B cell (primary cell): Measurements from ENCODE around the gene PTGES2.

Experiments
- EZH2 ChIP-seq: IDR thresholded peaks from 2 replicates; pipeline ENCODE4 v1.6.1; 2012; ENCODE audit warnings: borderline replicate concordance, low read depth, mild to moderate bottlenecking, moderate library complexity, low read length; ENCODE audit not compliant: insufficient read depth, poor library complexity, severe bottlenecking
- TF ChIP-seq, protein P1 (sequence below): fragments of 200-600 bp; IDR thresholded peaks from one replicate; pipeline ENCODE4 v1.8.0; 2022; ENCODE audit warnings: antibody characterized with exemption, mild to moderate bottlenecking

DNA sequence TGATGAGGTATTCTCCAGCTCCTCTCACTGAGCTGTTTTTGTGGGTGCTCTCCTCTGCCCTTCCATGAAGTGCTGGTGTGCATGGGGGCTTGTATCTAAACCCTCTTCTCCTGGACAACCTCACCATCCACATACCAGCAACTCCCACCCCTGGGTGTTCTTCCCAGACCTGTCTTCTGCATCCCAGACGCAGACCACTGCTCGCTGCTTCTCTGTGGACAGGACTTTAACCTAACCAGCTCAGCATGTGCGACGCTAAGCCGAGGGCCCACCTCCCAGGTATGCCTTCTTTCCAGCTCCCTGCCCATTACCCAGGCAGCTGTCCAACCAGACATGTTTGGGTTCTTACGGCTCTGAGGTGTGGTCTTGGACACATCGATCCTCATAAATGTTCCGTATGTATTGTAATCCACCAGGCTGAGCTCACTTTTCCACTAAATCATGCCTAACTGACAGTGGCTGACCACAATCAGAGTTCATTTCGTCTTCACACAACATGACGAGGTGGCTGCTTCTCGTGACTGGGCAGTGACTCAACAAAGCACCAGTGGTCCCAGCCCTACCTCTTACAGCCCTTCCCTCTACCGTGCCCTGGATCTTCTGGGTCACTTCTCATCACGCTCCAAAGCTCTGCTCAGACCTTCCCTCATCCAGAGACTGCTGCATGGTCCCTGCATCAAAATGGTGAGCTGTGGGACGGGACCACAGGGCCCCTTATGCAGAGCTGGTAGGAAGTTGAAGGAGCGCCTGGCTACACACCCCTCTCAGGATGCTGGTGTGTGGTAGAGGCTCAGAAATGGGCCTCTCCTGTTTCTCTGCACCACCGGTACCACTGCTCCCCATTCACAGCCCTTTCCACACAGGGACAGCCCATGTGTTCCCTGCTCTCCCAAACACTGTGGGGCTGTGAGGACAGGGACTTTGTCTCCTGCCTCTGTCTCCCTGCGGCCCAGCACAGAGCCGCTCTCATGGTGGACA, 9.6 kb upstream of the PTGES2 start:
- TF ChIP-seq, protein P1, sequence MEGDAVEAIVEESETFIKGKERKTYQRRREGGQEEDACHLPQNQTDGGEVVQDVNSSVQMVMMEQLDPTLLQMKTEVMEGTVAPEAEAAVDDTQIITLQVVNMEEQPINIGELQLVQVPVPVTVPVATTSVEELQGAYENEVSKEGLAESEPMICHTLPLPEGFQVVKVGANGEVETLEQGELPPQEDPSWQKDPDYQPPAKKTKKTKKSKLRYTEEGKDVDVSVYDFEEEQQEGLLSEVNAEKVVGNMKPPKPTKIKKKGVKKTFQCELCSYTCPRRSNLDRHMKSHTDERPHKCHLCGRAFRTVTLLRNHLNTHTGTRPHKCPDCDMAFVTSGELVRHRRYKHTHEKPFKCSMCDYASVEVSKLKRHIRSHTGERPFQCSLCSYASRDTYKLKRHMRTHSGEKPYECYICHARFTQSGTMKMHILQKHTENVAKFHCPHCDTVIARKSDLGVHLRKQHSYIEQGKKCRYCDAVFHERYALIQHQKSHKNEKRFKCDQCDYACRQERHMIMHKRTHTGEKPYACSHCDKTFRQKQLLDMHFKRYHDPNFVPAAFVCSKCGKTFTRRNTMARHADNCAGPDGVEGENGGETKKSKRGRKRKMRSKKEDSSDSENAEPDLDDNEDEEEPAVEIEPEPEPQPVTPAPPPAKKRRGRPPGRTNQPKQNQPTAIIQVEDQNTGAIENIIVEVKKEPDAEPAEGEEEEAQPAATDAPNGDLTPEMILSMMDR, result no peak
- TF ChIP-seq EZH2, result no peak
